K562 (cell line): ENCODE results near the gene RBM4B. TPM values are rescaled to one million over a fixed set of nuclear protein-coding genes. Genes with fewer than 3 reads are reported as not detected.

Experiments
- ATAC-seq: fragments of 200-7000 bp; cut with Tn5 transposase; 3 replicates; pipeline ENCODE4 v1.9.1; 2020; ENCODE audit warnings: moderate library complexity
- BruUV-seq: library from RNA; stranded (reverse); fragments of 400-500 nt; replicated peaks from 2 replicates; lab custom pipeline; 2021; lab: Mats Ljungman, UMichigan
- CTCF ChIA-PET: fragments of 300-600 bp; formaldehyde crosslinking; extraction: SDS; loops from one replicate; lab custom pipeline; 2021; ENCODE audit warnings: low intra/inter-chr PET ratio; lab: Yijun Ruan, JAX
- POLR2A ChIA-PET: fragments of 300-600, 350-650 bp; sonication (Branson Sonifier 250); formaldehyde crosslinking; extraction: SDS; loops from one replicate; lab custom pipeline; 2021; ENCODE audit warnings: antibody characterized with exemption, inconsistent platforms; lab: Yijun Ruan, JAX
- DNase-seq, 4 experiments: peaks; one replicate each; pipeline versions ENCODE4 v3.0.0 to v3.0.0-alpha.2; 2011 to 2018; ENCODE audit warnings: low spot score in 3 of 4, mixed read lengths in 3 of 4; ENCODE audit errors: extremely low read depth in 1 of 4
- FAIRE-seq: peaks from 2 replicates; lab custom pipeline; 2011; peaks lifted over from hg19 to GRCh38; lab: Jason Lieb, UNC
- H2AFZ ChIP-seq: 2 replicates; pipeline ENCODE4 v1.6.0; 2011; ENCODE audit warnings: low read depth, low read length, control low read depth, inconsistent platforms
- H3K27ac ChIP-seq: fragments of 200-600 bp; 3 replicates; pipeline ENCODE4 v1.8.0; 2011; ENCODE audit warnings: low read depth, mild to moderate bottlenecking, control low read depth, inconsistent platforms, low read length, moderate library complexity, mixed read lengths; ENCODE audit errors: extremely low read depth
- H3K27me3 ChIP-seq, 2 experiments: fragments of 300-600 bp in 1 of 2; 2 replicates in 1 of 2; 3 replicates in 1 of 2; pipeline versions ENCODE4 v1.6.0 to v1.8.0; 2011; ENCODE audit warnings: inconsistent platforms in 2 of 2, low read length in 2 of 2, mild to moderate bottlenecking in 1 of 2, mixed read lengths in 1 of 2, moderate library complexity in 1 of 2; ENCODE audit not compliant: control insufficient read depth in 2 of 2, insufficient read depth in 2 of 2
- H3K36me3 ChIP-seq: fragments of 300-600 bp; 3 replicates; pipeline ENCODE4 v1.8.0; 2011; ENCODE audit warnings: mild to moderate bottlenecking, low read length, inconsistent platforms; ENCODE audit not compliant: control insufficient read depth, insufficient read depth
- H3K4me1 ChIP-seq, 2 experiments: fragments of 200-600 bp in 1 of 2; replicated peaks in 1 of 2; 2 replicates in 1 of 2; 3 replicates in 1 of 2; pipeline versions ENCODE4 v1.5.1 to v1.8.0; 2011; ENCODE audit warnings: inconsistent platforms in 2 of 2, low read length in 2 of 2, mild to moderate bottlenecking in 1 of 2, mixed read lengths in 1 of 2, moderate library complexity in 1 of 2; ENCODE audit not compliant: control insufficient read depth in 2 of 2, insufficient read depth in 2 of 2
- H3K4me2 ChIP-seq: 2 replicates; pipeline ENCODE4 v1.6.1; 2011; ENCODE audit warnings: low read length, control low read depth, inconsistent platforms, mixed read lengths; ENCODE audit not compliant: insufficient read depth
- H3K4me3 ChIP-seq: fragments of 200-600 bp; sonication (generic), shearing (Covaris generic); 2 replicates; pipeline ENCODE4 v1.5.1; 2016; ENCODE audit warnings: control low read depth, inconsistent platforms
- H3K79me2 ChIP-seq: fragments of 200-600 bp; 3 replicates; pipeline ENCODE4 v1.8.0; 2011; ENCODE audit warnings: low read length, inconsistent platforms; ENCODE audit not compliant: control insufficient read depth, insufficient read depth
- H3K9ac ChIP-seq, 2 experiments: 2 replicates each; pipeline versions ENCODE4 v1.6.0 to v1.6.1; 2011; ENCODE audit warnings: low read depth in 2 of 2, low read length in 2 of 2, control low read depth in 1 of 2, inconsistent platforms in 1 of 2, mild to moderate bottlenecking in 1 of 2, mixed read lengths in 1 of 2; ENCODE audit not compliant: insufficient read depth in 1 of 2
- H3K9me1 ChIP-seq: one replicate; pipeline ENCODE4 v1.6.0; 2011; ENCODE audit warnings: inconsistent platforms, mild to moderate bottlenecking, low read length, moderate library complexity; ENCODE audit not compliant: control insufficient read depth, insufficient read depth
- H3K9me3 ChIP-seq: replicated peaks from 2 replicates; pipeline ENCODE4 v1.5.1; 2011; ENCODE audit warnings: low read depth, low read length, inconsistent platforms; ENCODE audit not compliant: control insufficient read depth, insufficient read depth
- H4K20me1 ChIP-seq: replicated peaks from 2 replicates; pipeline ENCODE4 v1.6.1; 2011; ENCODE audit warnings: low read length, inconsistent platforms, mixed read lengths; ENCODE audit not compliant: control insufficient read depth, insufficient read depth
- E4F1 ChIP-seq: fragments of 250-450 bp; sonication (Bioruptor Pico); IDR thresholded peaks from 2 replicates; pipeline ENCODE4 v1.5.0; 2021; ENCODE audit warnings: mild to moderate bottlenecking, borderline replicate concordance
- ETV1 ChIP-seq: fragments of 450-650 bp; conservative IDR thresholded peaks from 2 replicates; pipeline ENCODE4 v1.6.1; 2016; ENCODE audit warnings: missing genetic modification characterization, control low read depth, low read depth, missing compliant biosample characterization
- FOXK1 ChIP-seq: sonication (generic); formaldehyde crosslinking; IDR thresholded peaks from 2 replicates; pipeline ENCODE4 v1.8.0; 2022; ENCODE audit warnings: missing genetic modification reagents, mild to moderate bottlenecking, borderline replicate concordance
- GTF3C2 ChIP-seq: IDR thresholded peaks from 3 replicates; pipeline ENCODE4 v1.6.1; 2011; ENCODE audit warnings: borderline replicate concordance, mild to moderate bottlenecking, moderate library complexity; ENCODE audit not compliant: insufficient read length; ENCODE audit errors: extremely low read depth
- HCFC1 ChIP-seq: IDR thresholded peaks from 2 replicates; pipeline ENCODE4 v1.6.1; 2012; ENCODE audit warnings: low read depth, low read length, improper control_type of control experiment
- NFYB ChIP-seq: IDR thresholded peaks from 2 replicates; pipeline ENCODE4 v1.6.1; 2011; ENCODE audit warnings: mild to moderate bottlenecking, moderate library complexity; ENCODE audit not compliant: insufficient read length; ENCODE audit errors: extremely low read depth
- PKNOX1 ChIP-seq: fragments of 450-650 bp; IDR thresholded peaks from 2 replicates; pipeline ENCODE4 v1.6.1; 2016
- TRIM28 ChIP-seq: fragments of 450-650 bp; IDR thresholded peaks from 2 replicates; pipeline ENCODE4 v1.6.1; 2017
- VEZF1 ChIP-seq: fragments of 200-800 bp; sonication (Bioruptor generic); IDR thresholded peaks from 2 replicates; pipeline ENCODE4 v1.6.1; 2017; ENCODE audit warnings: missing genetic modification characterization, missing compliant biosample characterization
- ZFP1 ChIP-seq: fragments of 450-650 bp; formaldehyde crosslinking; IDR thresholded peaks from 2 replicates; pipeline ENCODE4 v1.4.0; 2020; ENCODE audit warnings: mild to moderate bottlenecking, mixed read lengths
- WGBS: fragments of 100-300 bp; shearing (Covaris generic); methylation state at CpG from one replicate; pipeline ENCODE4 v1.1.6; 2016; ENCODE audit warnings: low coverage, mixed read lengths; ENCODE audit not compliant: insufficient coverage; ENCODE audit errors: missing lambda C conversion rate; 5-methylcytosine and 5-hydroxymethylcytosine counted together
- in situ Hi-C: fragments of 300-500 bp; cut with MboI; formaldehyde crosslinking; loops from 4 replicates; pipeline ENCODE4 v1.15.0; 2018; ENCODE audit warnings: inconsistent platforms, mixed read lengths
- intact Hi-C: fragments of 100-400 bp; cut with micrococcal nuclease; formaldehyde crosslinking; loops from 2 replicates; pipeline ENCODE4 v1.14.2; 2022
- polyA plus RNA-seq, 8 experiments: library from polyadenylated mRNA; depleted of rRNA in 4 of 8; stranded (reverse) in 5 of 8; unstranded in 3 of 8; fragments of >200 nt; fragmentation: Nextera tagmentation in 2 of 8; fragmentation: Illumina TruSeq in 1 of 8; extraction: Ambion mirVana in 2 of 8; extraction: Trizol in 1 of 8; gene quantifications; 2 replicates each; pipeline versions ENCODE4 v1.2.1 to v1.2.3, GENCODE V29; 2011 to 2014; ENCODE audit warnings: inconsistent platforms in 1 of 8, missing spikeins in 1 of 8
- total RNA-seq, 7 experiments: library from RNA; depleted of rRNA in 6 of 7; stranded (reverse); fragments of >200 nt in 6 of 7; fragmentation: Illumina TruSeq in 2 of 7; extraction: Trizol in 2 of 7; gene quantifications; 2 replicates each; pipeline versions ENCODE4 v1.2.1 to v1.2.3, GENCODE V29; 2011 to 2021; ENCODE audit warnings: low replicate concordance in 1 of 7

RBM4B gene
- total and polyA plus RNA-seq, 9 of the 15 experiments (the other 6 are each of a cell fraction or from before 2014, with no cell fraction given), result 14.6 to 39.9 (median 23.3) TPM

GRCh38 chr11:66722745-66723651 lies 45.3 kb upstream of the RBM4B start (continued):
- TF ChIP-seq HCFC1, result no peak
- no peak for TF ChIP-seq ZFP1 (CRISPR knock-in tag)
- TF ChIP-seq FOXK1 (CRISPR knock-in tag), result no peak

- Histone ChIP-seq H3K9ac (no peak overlapping the region), H3K4me1 (peaks cover 19 to 28% of the 10 kb centered on the region in 2 experiments; a peak in 4 of 5 replicates), H2AFZ (no peak overlapping the region), H3K4me3 (no peak overlapping the region), H3K9me3 (no peaks in the 10 kb centered on the region), H3K27ac (no peak overlapping the region), H4K20me1 (no peaks in the 10 kb centered on the region; the same call in 1 of the 2 replicates), H3K36me3 (peaks cover 28% of the 10 kb centered on the region; the same call in 2 of the 3 replicates), H3K79me2 (peaks cover 15% of the 10 kb centered on the region), H3K4me2 (no peak overlapping the region), H3K27me3 (no peaks in the 10 kb centered on the region), H3K9me1 (no peaks in the 10 kb centered on the region)
- BruUV-seq, result no TSS peak
- 94% methylated on average over 8 of the region's 9 CpGs for WGBS
- ATAC-seq (no peak), FAIRE-seq (no peak), DNase-seq (no peak)
- POLR2A ChIA-PET, result interaction anchor here (0.7 to 1.0 kb wide), 2 partner anchors 11 to 86 kb away, joined by 3 to 4 read pairs; no protein-coding TSS in a partner anchor
- CTCF ChIA-PET, result no interaction called here
- in situ Hi-C loops (no loop called here), intact Hi-C loops (no loop called here)
- no peak for TF ChIP-seq VEZF1
- TF ChIP-seq PKNOX1, result no peak
- no peak for TF ChIP-seq TRIM28
- no peak for TF ChIP-seq GTF3C2
- no peak for TF ChIP-seq E4F1 (CRISPR knock-in tag)
- TF ChIP-seq NFYB, result no peak
- TF ChIP-seq ETV1, result no peak
Observed at GRCh38 chr11:66721939-66722338, 44.3 kb upstream of the RBM4B start.
